Upper lobe of left lung (tissue), 6 donors: ENCODE results near the gene CNOT8. TPM values are rescaled to one million over a fixed set of nuclear protein-coding genes. Genes with fewer than 3 reads are reported as not detected.
"Not testable (repeated sequence)": the region's sequence is repeated elsewhere in the genome, so short reads cannot be mapped to it uniquely, and the experiment has no call there.

Experiments used
- ATAC-seq, 2 donors: fragments of 200-7000 bp; cut with Tn5 transposase; one replicate each; pipeline ENCODE4 v1.9.1; 2022; ENCODE audit warnings: mild to moderate bottlenecking in 2 of 2, moderate library complexity in 2 of 2; ENCODE audit not compliant: low FRiP score in 2 of 2
- DNase-seq, 2 donors: peaks; one replicate each; pipeline ENCODE4 v3.0.0-alpha.2; 2019 to 2020
- H3K27ac ChIP-seq, 4 donors: fragments of 200-600 bp; sonication (generic); one replicate each; pipeline ENCODE4 v1.5.1; 2016 to 2019
- H3K27me3 ChIP-seq, 4 donors: fragments of 200-600 bp; sonication (generic); one replicate each; pipeline ENCODE4 v1.5.1; 2017 to 2019
- H3K36me3 ChIP-seq, 4 donors: fragments of 200-600 bp; sonication (generic); one replicate each; pipeline ENCODE4 v1.5.1; 2016 to 2019
- H3K4me1 ChIP-seq, 4 donors: fragments of 200-600 bp; sonication (generic); one replicate each; pipeline ENCODE4 v1.5.1; 2018 to 2019
- H3K4me3 ChIP-seq, 4 donors: fragments of 200-600 bp; sonication (generic); one replicate each; pipeline ENCODE4 v1.5.1; 2017 to 2019; ENCODE audit warnings: mild to moderate bottlenecking in 2 of 4, moderate library complexity in 1 of 4
- H3K9me3 ChIP-seq, 4 donors: fragments of 200-600 bp; sonication (generic); one replicate each; pipeline ENCODE4 v1.5.1; 2018 to 2019
- CTCF ChIP-seq, 6 experiments: fragments of 450-650 bp in 4 of 6; fragments of 200-600 bp in 2 of 6; sonication (generic) in 2 of 6; IDR thresholded peaks; one replicate each; pipeline ENCODE4 v1.5.1; 2016 to 2019; ENCODE audit warnings: antibody characterized with exemption in 6 of 6
- EP300 ChIP-seq, 4 donors: sonication (generic); formaldehyde crosslinking; IDR thresholded peaks; one replicate each; pipeline ENCODE4 v1.5.1; 2017; ENCODE audit warnings: antibody characterized with exemption in 4 of 4, control low read depth in 2 of 4
- POLR2A ChIP-seq, 4 donors: fragments of 450-650 bp; IDR thresholded peaks; one replicate each; pipeline ENCODE4 v1.5.1; 2016 to 2017; ENCODE audit warnings: antibody characterized with exemption in 4 of 4, mild to moderate bottlenecking in 2 of 4
- POLR2AphosphoS5 ChIP-seq, 2 donors: sonication (generic); formaldehyde crosslinking; IDR thresholded peaks; one replicate each; pipeline ENCODE4 v1.5.1; 2017; ENCODE audit warnings: antibody characterized with exemption in 2 of 2
- WGBS, 2 donors: methylation state at CpG; one replicate each; pipeline ENCODE4 v1.1.5; 2017 to 2018; 5-methylcytosine and 5-hydroxymethylcytosine counted together
- total RNA-seq, 6 donors: library from RNA; depleted of rRNA in 4 of 6; stranded (reverse); fragments of >200 nt in 4 of 6; gene quantifications; one replicate each; pipeline versions ENCODE4 v1.1.0 to v1.2.1, GENCODE V29; 2016 to 2021
- donor health status: DM: no; HTN: no; CAD: no; lungs with moderate emphysema.
- donor health status: DM: no; HTN: yes; CAD: no; lungs with severe emphysema.

CNOT8 gene
- total RNA-seq, 6 donors from 2014 or later = 54.5 to 189 (median 87.6) TPM

- Histone ChIP-seq H3K27me3 (no peaks in the 10 kb centered on the region), H3K4me1 (peaks cover 0 to 5% (median 2%) of the 10 kb centered on the region in 4 donors), H3K4me3 (no peak overlapping the region), H3K27ac (peak overlapping the region in 1 of 4 donors; percentile 59), H3K9me3 (no peaks in the 10 kb centered on the region), H3K36me3 (peaks cover 12 to 92% (median 71%) of the 10 kb centered on the region in 4 donors)
- TF ChIP-seq CTCF (IDR thresholded peaks at IDR 0.05) = no peak
- no peak for TF ChIP-seq POLR2AphosphoS5 (IDR thresholded peaks at IDR 0.05)
- no peak for TF ChIP-seq EP300 (IDR thresholded peaks at IDR 0.05)
- TF ChIP-seq POLR2A (IDR thresholded peaks at IDR 0.05) = no peak
- no peak for DNase-seq
- no peak for ATAC-seq
- 88 to 90% methylated on average over 6 of the region's 6 CpGs for WGBS, 2 donors
Observed at GRCh38 chr5:154817815-154818214, 40.6 kb upstream of the CNOT8 start.

- H3K9me3 ChIP-seq = no peaks in the 10 kb centered on the region
- peak overlapping the region in 1 of 4 donors; percentile 59 for H3K27ac ChIP-seq
- 76 to 77% methylated on average over 2 of the region's 2 CpGs for WGBS, 2 donors
- peaks cover 0 to 5% (median 2%) of the 10 kb centered on the region in 4 donors for H3K4me1 ChIP-seq
- no peak for DNase-seq
- TF ChIP-seq EP300 (IDR thresholded peaks at IDR 0.05) (no peak), CTCF (IDR thresholded peaks at IDR 0.05) (no peak), POLR2A (IDR thresholded peaks at IDR 0.05) (no peak), POLR2AphosphoS5 (IDR thresholded peaks at IDR 0.05) (no peak)
- no peaks in the 10 kb centered on the region for H3K27me3 ChIP-seq
- no peak overlapping the region for H3K4me3 ChIP-seq
- no peak for ATAC-seq
- peaks cover 12 to 92% (median 73%) of the 10 kb centered on the region in 4 donors for H3K36me3 ChIP-seq
Observed at GRCh38 chr5:154818471-154819116, 39.8 kb upstream of the CNOT8 start.

- DNase-seq = no peak
- no peak for ATAC-seq
- no peak overlapping the region for H3K27ac ChIP-seq
- no peak for TF ChIP-seq EP300 (IDR thresholded peaks at IDR 0.05)
- no peak for TF ChIP-seq POLR2AphosphoS5 (IDR thresholded peaks at IDR 0.05)
- TF ChIP-seq POLR2A (IDR thresholded peaks at IDR 0.05) = no peak
- no peak for TF ChIP-seq CTCF (IDR thresholded peaks at IDR 0.05)
- no peaks in the 10 kb centered on the region for H3K9me3 ChIP-seq
- no peaks in the 10 kb centered on the region for H3K27me3 ChIP-seq
- H3K4me1 ChIP-seq = peaks cover 0 to 5% (median 0%) of the 10 kb centered on the region in 4 donors
- H3K36me3 ChIP-seq = peaks cover 12 to 92% (median 72%) of the 10 kb centered on the region in 4 donors
- 73 to 85% methylated on average over 4 to 7 of the region's 7 CpGs for WGBS, 2 donors
- no peak overlapping the region for H3K4me3 ChIP-seq
Observed at GRCh38 chr5:154819546-154819945, 38.9 kb upstream of the CNOT8 start.

- DNase-seq (no peak), ATAC-seq (no peak)
- Histone ChIP-seq H3K4me1 (peaks cover 0 to 5% (median 0%) of the 10 kb centered on the region in 4 donors), H3K27me3 (no peaks in the 10 kb centered on the region), H3K9me3 (no peaks in the 10 kb centered on the region), H3K4me3 (no peak overlapping the region), H3K27ac (no peak overlapping the region), H3K36me3 (peaks cover 9 to 91% (median 65%) of the 10 kb centered on the region in 4 donors)
- 97 to 100% methylated on average over 4 to 5 of the region's 5 CpGs for WGBS, 2 donors
- TF ChIP-seq POLR2AphosphoS5 (IDR thresholded peaks at IDR 0.05) (no peak), EP300 (IDR thresholded peaks at IDR 0.05) (no peak), CTCF (IDR thresholded peaks at IDR 0.05) (no peak), POLR2A (IDR thresholded peaks at IDR 0.05) (no peak)
Observed at GRCh38 chr5:154820383-154820782, 38.0 kb upstream of the CNOT8 start.

- peaks cover 9 to 74% (median 49%) of the 10 kb centered on the region in 4 donors for H3K36me3 ChIP-seq
- not testable (repeated sequence) for ATAC-seq, H3K9me3 ChIP-seq, H3K27me3 ChIP-seq, H3K4me3 ChIP-seq, H3K4me1 ChIP-seq, DNase-seq, H3K27ac ChIP-seq
- 95 to 97% methylated on average over 4 to 5 of the region's 5 CpGs for WGBS, 2 donors
Observed at GRCh38 chr5:154822896-154823295, 35.5 kb upstream of the CNOT8 start.
